Stimulated activated naive B cell treated with anti-CD40 and anti-IgM and Interleukin-4, amounts not matched to agents 10 μg/mL and 1 μg/mL and 100 μg/mL, for 72 hours (primary cell): Measurements from ENCODE around the gene WEE1.

Experiments used
- ATAC-seq, 2 donors: fragments of 150-1000 bp; cut with Tn5 transposase; replicated peaks; 2 replicates each; pipeline ENCODE4 v1.10.0; 2021; ENCODE audit warnings: moderate library complexity in 1 of 2
- DNase-seq: peaks from one replicate; pipeline ENCODE4 v3.0.0; 2021
- H3K27ac Mint-ChIP-seq: one replicate; pipeline ENCODE4 v1.8.0; 2022; ENCODE audit warnings: mild to moderate bottlenecking, mixed read lengths
- H3K27me3 Mint-ChIP-seq, 2 donors: one replicate each; pipeline ENCODE4 v1.8.0; 2022; ENCODE audit warnings: mixed read lengths in 2 of 2
- H3K36me3 Mint-ChIP-seq, 2 donors: one replicate each; pipeline ENCODE4 v1.8.0; 2022; ENCODE audit warnings: mixed read lengths in 2 of 2, mild to moderate bottlenecking in 1 of 2
- H3K4me1 Mint-ChIP-seq, 2 donors: one replicate each; pipeline ENCODE4 v1.8.0; 2022; ENCODE audit warnings: mixed read lengths in 2 of 2, mild to moderate bottlenecking in 1 of 2
- H3K4me3 Mint-ChIP-seq, 2 donors: one replicate each; pipeline ENCODE4 v1.8.0; 2022; ENCODE audit warnings: mild to moderate bottlenecking in 2 of 2, mixed read lengths in 2 of 2, moderate library complexity in 1 of 2
- H3K9me3 Mint-ChIP-seq, 2 donors: one replicate each; pipeline ENCODE4 v1.8.0; 2022; ENCODE audit warnings: mixed read lengths in 2 of 2, mild to moderate bottlenecking in 1 of 2

WEE1 gene

GRCh38 chr11:9629064-9629463 lies 55.6 kb downstream of the WEE1 start:
- H3K36me3 Mint-ChIP-seq = peaks cover 0 to 8% of the 10 kb centered on the region in 2 donors
- no peaks in the 10 kb centered on the region for H3K9me3 Mint-ChIP-seq
- H3K27ac Mint-ChIP-seq = peak overlapping the region; percentile 85
- peak overlapping the region in 1 of 2 donors; percentile 60 for H3K4me3 Mint-ChIP-seq
- ATAC-seq (peak; percentile 94 to 95), DNase-seq (peak; percentile 62)
- H3K4me1 Mint-ChIP-seq = peaks cover 38 to 78% of the 10 kb centered on the region in 2 donors
- no peaks in the 10 kb centered on the region for H3K27me3 Mint-ChIP-seq

- Mint-ChIP-seq H3K27me3 (no peaks in the 10 kb centered on the region), H3K4me1 (peaks cover 27 to 57% of the 10 kb centered on the region in 2 donors), H3K9me3 (peaks cover 0 to 1% of the 10 kb centered on the region in 2 donors), H3K27ac (peak overlapping the region; percentile 51), H3K4me3 (peak overlapping the region in 1 of 2 donors; percentile 8), H3K36me3 (peaks cover 6 to 9% of the 10 kb centered on the region in 2 donors)
- ATAC-seq = no peak
- no peak for DNase-seq
These were observed 60.2 kb downstream of the WEE1 start for GRCh38 chr11:9633679-9634078.

GRCh38 chr11:9636691-9637090 lies 63.2 kb downstream of the WEE1 start:
- no peak overlapping the region for H3K4me3 Mint-ChIP-seq
- H3K4me1 Mint-ChIP-seq = peaks cover 31 to 49% of the 10 kb centered on the region in 2 donors
- peaks cover 6 to 11% of the 10 kb centered on the region in 2 donors for H3K36me3 Mint-ChIP-seq
- H3K27ac Mint-ChIP-seq = no peak overlapping the region
- H3K27me3 Mint-ChIP-seq = no peaks in the 10 kb centered on the region
- peaks cover 0 to 4% of the 10 kb centered on the region in 2 donors for H3K9me3 Mint-ChIP-seq
- ATAC-seq = no peak
- DNase-seq = no peak

- Mint-ChIP-seq H3K9me3 (peaks cover 0 to 4% of the 10 kb centered on the region in 2 donors), H3K36me3 (peaks cover 2 to 6% of the 10 kb centered on the region in 2 donors), H3K27ac (peak overlapping the region; percentile 84), H3K4me3 (no peak overlapping the region), H3K4me1 (peaks cover 35 to 49% of the 10 kb centered on the region in 2 donors), H3K27me3 (no peaks in the 10 kb centered on the region)
- DNase-seq = no peak
- ATAC-seq = no peak
These were observed 65.6 kb downstream of the WEE1 start for GRCh38 chr11:9639099-9639498.
